HG02571 (cell line): ENCODE measurements around the gene DNAI7.
A peak's percentile ranks its signal among the peaks of the same experiment; 100 is the strongest.

ENCODE experiments used
- ATAC-seq: cut with Tn5 transposase; IDR thresholded peaks from one replicate; pipeline ENCODE4 v1.9.1; 2021; ENCODE audit warnings: mild to moderate bottlenecking, moderate library complexity; ENCODE audit not compliant: unreplicated experiment

Gene DNAI7, protein sequence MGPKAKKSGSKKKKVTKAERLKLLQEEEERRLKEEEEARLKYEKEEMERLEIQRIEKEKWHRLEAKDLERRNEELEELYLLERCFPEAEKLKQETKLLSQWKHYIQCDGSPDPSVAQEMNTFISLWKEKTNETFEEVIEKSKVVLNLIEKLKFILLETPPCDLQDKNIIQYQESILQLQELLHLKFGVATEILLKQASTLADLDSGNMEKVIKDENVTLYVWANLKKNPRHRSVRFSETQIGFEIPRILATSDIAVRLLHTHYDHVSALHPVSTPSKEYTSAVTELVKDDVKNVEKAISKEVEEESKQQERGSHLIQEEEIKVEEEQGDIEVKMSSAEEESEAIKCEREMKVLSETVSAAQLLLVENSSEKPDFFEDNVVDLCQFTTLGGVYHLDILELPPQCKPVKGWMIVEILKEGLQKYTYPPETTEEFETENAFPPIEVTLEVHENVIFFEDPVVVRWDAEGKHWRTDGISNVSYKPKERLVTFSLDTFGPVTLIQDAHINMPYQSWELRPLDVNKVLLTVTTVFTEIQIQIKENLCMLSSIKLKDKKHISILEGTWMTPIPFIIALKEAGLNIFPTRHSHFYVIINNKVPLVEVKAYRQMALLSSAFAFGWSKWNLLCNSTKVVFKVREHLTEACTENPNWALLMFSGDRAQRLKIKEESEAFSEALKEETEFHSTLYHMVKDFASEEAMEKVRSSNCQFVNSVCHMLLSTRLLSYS

DNA sequence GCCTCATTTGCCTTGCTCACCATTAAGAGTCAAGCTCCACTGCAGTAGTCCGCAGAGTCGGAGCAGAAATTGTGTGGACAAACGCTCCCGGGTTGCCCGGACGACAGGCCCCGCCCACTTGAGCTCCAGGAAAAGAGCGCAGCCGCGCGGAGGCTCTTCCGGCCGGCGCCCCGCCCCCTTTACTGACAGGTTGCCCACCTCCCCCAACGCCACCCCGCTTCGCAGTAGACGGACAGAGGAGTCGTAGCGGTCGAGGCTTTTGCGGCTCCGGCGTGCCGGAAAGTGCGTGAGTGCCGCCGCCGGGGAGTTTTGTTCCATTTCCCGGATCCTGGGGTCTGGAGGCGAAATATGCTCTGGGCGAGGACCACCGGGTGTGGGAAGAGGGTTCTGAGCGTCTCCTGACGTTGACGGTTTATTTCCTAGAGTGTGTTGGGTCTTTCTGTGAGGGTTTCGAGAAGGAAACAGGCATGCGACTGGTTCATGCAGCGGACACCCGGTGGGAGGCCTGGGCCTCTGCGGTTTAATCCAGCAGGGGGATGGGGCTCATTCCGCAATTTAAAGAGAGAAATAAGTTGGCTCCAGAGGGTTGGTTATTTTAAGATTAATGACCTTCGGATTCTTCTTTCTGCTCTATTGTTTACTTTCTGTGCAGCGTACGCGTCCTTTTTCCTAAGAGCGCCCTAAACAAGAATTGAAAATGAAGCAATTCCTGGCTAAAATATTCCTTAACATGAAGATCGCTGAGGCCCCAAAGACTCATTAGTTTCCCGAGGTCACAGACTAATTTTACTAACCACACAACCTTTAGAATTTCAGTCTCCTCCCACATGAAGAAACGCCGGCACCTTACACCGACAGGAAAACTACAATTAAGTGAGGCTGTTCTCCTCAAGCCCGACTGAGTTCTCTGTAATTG, at the start of gene DNAI7, which contains the start of gene ETFRF1:
TSS of gene DNAI7 (minus strand) at position 105 of the 916 bp plus-strand sequence. CDS start at position 23, 82 bp downstream.
TSS of gene ETFRF1 (plus strand) at position 182 of the 916 bp plus-strand sequence. CDS start 8,720 bp downstream, outside the sequence.
- peak; percentile 92 for ATAC-seq

DNA sequence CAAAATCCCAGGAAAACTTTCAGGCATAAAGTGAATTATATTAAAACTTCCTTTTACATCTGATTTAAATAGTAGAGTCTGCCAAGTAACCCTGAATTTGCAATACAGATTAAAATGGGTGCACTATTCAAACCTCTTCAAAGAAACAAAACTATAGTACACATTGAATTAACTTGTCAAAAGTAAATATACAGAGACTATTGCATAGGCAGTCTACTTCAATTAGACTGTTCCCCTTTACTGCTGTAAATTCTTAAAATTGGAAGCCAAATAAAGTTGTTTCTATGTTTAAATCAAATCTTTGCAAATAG, 48.7 kb upstream of the DNAI7 start:
- ATAC-seq: no peak

DNA sequence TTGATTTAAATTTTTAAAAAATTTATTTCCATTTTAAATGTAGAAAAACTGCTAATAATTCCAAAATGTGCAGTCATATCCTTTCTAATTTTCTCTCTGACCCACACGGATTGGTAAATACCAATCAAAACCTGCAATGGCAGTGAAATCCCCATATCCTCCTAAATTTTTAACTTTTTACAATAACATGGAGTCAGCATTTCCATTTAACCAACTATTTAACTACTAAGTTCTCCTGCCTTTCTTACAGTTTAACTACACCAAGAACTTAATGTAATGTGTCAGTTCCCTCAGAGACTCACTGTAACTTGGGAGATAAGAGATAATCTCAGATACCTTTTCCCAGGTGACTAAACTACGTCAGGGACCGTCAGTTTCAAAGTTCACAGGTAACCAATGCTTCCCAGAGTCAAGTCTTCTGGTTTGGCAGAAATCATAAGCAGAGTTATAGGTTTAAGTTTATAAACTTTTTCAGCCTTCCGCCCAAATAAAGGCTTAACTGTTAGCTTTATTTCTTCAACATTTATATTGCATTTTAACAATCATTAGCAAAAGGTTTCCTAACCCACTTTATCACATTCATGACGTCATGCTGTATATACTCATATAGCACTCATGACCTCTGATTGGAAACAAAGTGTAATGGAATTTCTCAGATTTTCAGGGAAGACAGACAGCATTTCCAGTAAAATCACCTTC, 48.2 kb upstream of the DNAI7 start:
- ATAC-seq: no peak

DNA sequence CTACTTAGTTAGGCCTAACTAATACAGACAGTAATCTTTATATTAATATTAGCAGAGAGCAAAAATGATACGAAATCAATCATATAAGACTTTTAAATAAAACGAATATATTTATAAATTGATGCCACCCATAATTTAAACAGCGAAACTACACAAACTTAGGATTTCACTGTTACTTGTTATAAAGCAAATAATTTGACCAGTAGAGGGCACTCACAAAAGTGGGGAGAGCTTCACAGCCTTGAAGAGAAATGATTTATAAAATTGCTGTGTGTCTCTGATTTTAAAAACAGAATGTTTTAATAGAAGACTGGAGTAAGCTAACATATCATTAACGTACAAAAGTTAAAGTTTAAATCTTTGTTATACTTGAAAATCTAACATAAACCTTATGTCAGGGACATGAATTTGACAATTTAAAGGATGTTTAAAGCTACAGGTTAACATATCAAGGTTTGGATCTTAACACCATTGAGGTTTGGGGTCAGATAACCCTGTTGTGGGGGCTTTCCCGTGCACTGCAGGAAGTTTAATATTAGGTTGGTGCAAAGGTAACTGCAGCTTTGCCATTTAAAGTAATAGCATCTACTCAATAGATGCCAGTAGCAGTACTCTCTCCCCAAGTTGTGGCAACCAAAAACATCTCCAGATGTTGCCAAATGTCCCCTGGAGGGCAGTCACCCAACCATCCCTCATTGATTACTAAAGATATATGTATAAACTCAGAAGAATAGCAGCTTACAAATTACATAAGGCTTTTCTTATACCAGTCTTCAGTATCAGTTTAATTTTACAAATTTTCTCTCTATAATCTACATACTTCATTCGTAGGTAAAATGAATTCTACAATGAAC, 46.4 kb upstream of the DNAI7 start:
- no peak for ATAC-seq

DNA sequence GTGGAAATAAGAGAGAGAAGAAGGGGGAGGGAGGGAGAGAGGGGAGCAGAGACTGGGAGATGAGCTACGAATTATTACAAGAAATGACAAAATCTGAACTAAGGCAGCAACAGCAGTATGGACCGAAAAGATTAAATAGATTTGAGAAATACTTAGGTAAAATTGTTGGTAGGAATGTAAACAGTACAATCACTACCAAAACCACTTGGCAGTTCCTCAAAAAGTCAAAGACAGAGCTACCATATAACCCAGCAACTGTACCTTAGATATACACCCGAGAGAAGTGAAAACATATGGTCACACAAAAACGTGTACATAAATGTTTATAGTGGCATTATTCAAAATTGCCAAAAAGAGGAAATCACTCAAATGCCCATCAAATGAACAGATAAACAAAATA, 41.7 kb upstream of the DNAI7 start:
- no peak for ATAC-seq

GRCh38 chr12:25236190-25236589, 41.2 kb upstream of the DNAI7 start:
- ATAC-seq: no peak

GRCh38 chr12:25213338-25213737, 18.4 kb upstream of the DNAI7 start:
- no peak for ATAC-seq

DNA sequence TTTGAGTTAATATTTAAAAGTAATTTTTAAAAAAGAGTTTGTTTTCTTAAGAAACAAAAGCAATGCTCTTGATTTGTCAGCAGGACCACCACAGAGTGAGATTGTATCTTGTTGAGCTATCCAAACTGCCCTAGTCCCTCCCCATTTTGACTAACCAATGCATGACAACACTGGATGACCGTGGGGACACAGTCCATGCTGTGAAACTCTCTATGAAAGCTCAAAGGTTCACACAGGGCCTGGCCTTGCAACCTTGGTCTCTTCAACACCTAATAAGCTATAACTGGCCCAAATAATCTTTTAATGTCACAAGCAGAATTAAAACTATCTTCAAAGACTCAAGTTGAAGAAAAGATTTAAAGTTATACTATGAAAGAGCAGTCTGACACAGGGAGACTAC, 13.6 kb upstream of the DNAI7 start:
- ATAC-seq: no peak

- ATAC-seq: no peak
Measured at GRCh38 chr12:25207846-25208245, 12.9 kb upstream of the DNAI7 start.

- no peak for ATAC-seq
Measured at GRCh38 chr12:25207411-25207810, 12.5 kb upstream of the DNAI7 start.

DNA sequence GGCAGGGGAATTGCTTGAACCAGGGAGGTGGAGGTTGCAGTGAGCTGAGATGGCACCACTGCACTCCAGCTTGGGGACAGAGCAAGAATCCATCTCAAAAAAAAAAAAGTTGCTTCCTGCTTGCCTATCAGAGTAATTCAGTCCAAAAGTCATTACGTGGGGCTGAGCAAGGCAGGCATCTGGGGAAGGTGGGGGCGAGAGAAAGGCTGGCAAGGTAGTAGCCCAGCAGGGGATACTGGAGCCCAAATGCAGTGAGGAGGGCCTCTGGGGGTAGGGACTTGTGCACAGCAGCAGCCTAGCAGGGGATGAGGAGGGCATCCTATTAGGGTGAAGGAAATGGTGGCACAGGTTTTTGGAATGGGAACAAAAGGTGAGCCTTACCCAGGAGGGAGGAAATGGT, 7.2 kb upstream of the DNAI7 start:
- no peak for ATAC-seq

- ATAC-seq: no peak
Measured at GRCh38 chr12:25200703-25201102, 5.7 kb upstream of the DNAI7 start.

DNA sequence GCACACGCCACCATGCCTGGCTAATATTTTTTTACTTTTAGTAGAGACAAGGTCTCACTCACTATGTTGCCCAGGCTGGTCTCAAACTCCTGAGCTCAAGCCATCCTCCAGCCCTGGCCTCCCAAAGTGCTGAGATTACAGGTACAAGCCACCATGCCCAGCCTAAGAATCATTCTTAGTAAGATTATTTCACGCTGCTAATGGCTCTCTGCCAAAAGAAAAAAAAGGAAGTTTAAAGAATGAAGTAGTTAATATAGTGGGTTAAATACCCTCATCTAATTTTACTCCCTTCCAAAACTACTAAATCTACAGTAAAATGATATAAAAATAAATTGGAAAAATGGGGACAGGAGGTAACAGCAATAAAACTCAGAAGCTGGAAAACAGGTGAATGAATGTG, 2.6 kb upstream of the DNAI7 start:
- no peak for ATAC-seq

GRCh38 chr12:25194722-25195055, 271 bp downstream of the DNAI7 start:
- no peak for ATAC-seq

DNA sequence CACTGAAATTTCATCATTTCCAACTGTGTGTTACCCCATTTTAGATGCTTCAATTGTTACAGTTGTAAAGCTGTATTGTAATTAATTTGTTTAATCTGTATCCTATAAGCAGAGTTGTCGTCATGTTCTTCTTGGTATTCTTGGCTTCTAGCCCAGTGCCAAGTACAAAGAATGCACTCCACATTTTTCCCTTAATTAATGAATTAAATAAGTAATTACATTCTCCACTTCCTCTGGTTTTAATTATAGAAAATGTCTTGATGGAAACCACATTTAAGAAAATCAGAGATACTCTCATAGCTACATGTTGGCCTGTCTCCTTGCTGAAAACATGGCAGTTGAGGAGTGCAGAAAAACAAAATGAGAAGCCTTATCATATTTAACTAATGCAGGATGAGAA, 746 bp downstream of the DNAI7 start:
- ATAC-seq: no peak

DNA sequence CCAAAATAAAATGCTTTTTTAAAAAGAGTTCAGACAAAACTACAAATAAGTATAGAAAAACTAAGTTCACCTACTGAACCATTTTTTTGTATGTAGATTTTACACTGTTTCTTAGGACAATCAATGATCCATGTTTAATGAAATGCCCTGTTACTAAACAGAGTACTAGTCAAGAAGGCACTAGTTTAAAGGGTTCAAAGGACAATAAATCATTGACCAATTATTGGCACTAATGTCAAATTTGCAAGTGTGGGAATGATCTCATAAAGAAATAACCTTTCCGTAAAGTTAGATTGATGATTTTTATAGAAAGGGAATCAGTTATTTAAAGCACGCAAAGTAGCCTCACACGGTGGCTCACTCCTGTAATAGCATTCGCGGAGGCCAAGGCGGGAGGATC, 4.2 kb downstream of the DNAI7 start:
- no peak for ATAC-seq

GRCh38 chr12:25189656-25190055, 5.3 kb downstream of the DNAI7 start:
- no peak for ATAC-seq

GRCh38 chr12:25187781-25188180, 7.2 kb downstream of the DNAI7 start:
- no peak for ATAC-seq

- ATAC-seq: peak; percentile 68
Measured at GRCh38 chr12:25186788-25187402, 8.1 kb downstream of the DNAI7 start.
